ENCODE results near the gene BCL10.

GRCh38 chr1:85319491-85319890 lies 43.1 kb upstream of the BCL10 start:
- TF ChIP-seq POLR2A (IDR thresholded peaks at IDR 0.05) (no peak), CTCF (IDR thresholded peaks at IDR 0.05) (no peak)
